HepG2 (cell line): ENCODE data around the gene FUT6. TPM values are rescaled to one million over a fixed set of nuclear protein-coding genes. Genes with fewer than 3 reads are reported as not detected.

ENCODE experiments used
- ATF1 ChIP-seq: IDR thresholded peaks from 2 replicates; pipeline ENCODE4 v1.6.1; 2016; ENCODE audit warnings: mild to moderate bottlenecking, control low read depth
- ATM ChIP-seq: fragments of 450-650 bp; IDR thresholded peaks from 2 replicates; pipeline ENCODE4 v1.7.1; 2017; ENCODE audit warnings: mild to moderate bottlenecking, borderline replicate concordance
- ETV6 ChIP-seq: sonication (generic); formaldehyde crosslinking; conservative IDR thresholded peaks from 2 replicates; pipeline ENCODE4 v1.4.0; 2020; ENCODE audit warnings: missing genetic modification reagents
- KAT8 ChIP-seq: IDR thresholded peaks from 2 replicates; pipeline ENCODE4 v1.6.1; 2016; ENCODE audit warnings: missing genetic modification reagents, missing compliant biosample characterization
- MIER2 ChIP-seq: IDR thresholded peaks from 2 replicates; pipeline ENCODE4 v1.6.1; 2016; ENCODE audit warnings: missing biosample characterization, missing genetic modification reagents
- SNRNP70 ChIP-seq: fragments of 200-400 bp; formaldehyde crosslinking; IDR thresholded peaks from 2 replicates; pipeline ENCODE4 v1.6.1; 2017; ENCODE audit warnings: mild to moderate bottlenecking, low read depth, low read length, moderate library complexity
- ZBTB42 ChIP-seq: sonication (generic); formaldehyde crosslinking; IDR thresholded peaks from 2 replicates; pipeline ENCODE4 v1.5.0; 2020; ENCODE audit warnings: mild to moderate bottlenecking, missing genetic modification reagents
- ZBTB7A ChIP-seq: sonication (generic); formaldehyde crosslinking; IDR thresholded peaks from 2 replicates; pipeline ENCODE4 v1.8.0; 2022; ENCODE audit warnings: mild to moderate bottlenecking, missing genetic modification reagents
- ZFP1 ChIP-seq: IDR thresholded peaks from 2 replicates; pipeline ENCODE4 v1.6.1; 2016
- ZFYVE20 ChIP-seq: sonication (generic); formaldehyde crosslinking; IDR thresholded peaks from 2 replicates; pipeline ENCODE4 v1.8.0; 2023; ENCODE audit warnings: low read depth, mild to moderate bottlenecking, moderate library complexity, missing genetic modification reagents, borderline replicate concordance
- ZNF205 ChIP-seq: IDR thresholded peaks from 2 replicates; pipeline ENCODE4 v1.6.1; 2018; ENCODE audit warnings: missing biosample characterization, missing genetic modification reagents
- ZNF234 ChIP-seq: sonication (generic); formaldehyde crosslinking; conservative IDR thresholded peaks from 2 replicates; pipeline ENCODE4 v1.5.1; 2020; ENCODE audit warnings: mild to moderate bottlenecking, missing genetic modification reagents
- ZNF292 ChIP-seq: sonication (generic); formaldehyde crosslinking; IDR thresholded peaks from 2 replicates; pipeline ENCODE4 v1.8.1; 2022; ENCODE audit warnings: mild to moderate bottlenecking, low read depth, missing genetic modification reagents, borderline replicate concordance
- ZNF788 ChIP-seq: sonication (generic); formaldehyde crosslinking; IDR thresholded peaks from 2 replicates; pipeline ENCODE4 v1.5.0; 2020; ENCODE audit warnings: mild to moderate bottlenecking, missing genetic modification reagents, borderline replicate concordance
- ZNF883 ChIP-seq: sonication (generic); formaldehyde crosslinking; IDR thresholded peaks from 2 replicates; pipeline ENCODE4 v1.5.1; 2020; ENCODE audit warnings: mild to moderate bottlenecking, missing genetic modification reagents; ENCODE audit errors: not compliant biosample characterization
- ZSCAN12 ChIP-seq: sonication (generic); formaldehyde crosslinking; IDR thresholded peaks from 2 replicates; pipeline ENCODE4 v1.9.0; 2021; ENCODE audit warnings: mild to moderate bottlenecking, missing genetic modification reagents
- polyA plus RNA-seq, 8 experiments: library from polyadenylated mRNA; depleted of rRNA in 3 of 8; stranded (reverse) in 7 of 8; unstranded in 1 of 8; fragments of >200 nt; fragmentation: Illumina TruSeq in 4 of 8; extraction: Trizol in 4 of 8; gene quantifications; 2 replicates each; pipeline versions ENCODE4 v1.2.1 to v1.2.3, GENCODE V29; 2011 to 2016; ENCODE audit warnings: low read depth in 4 of 8, missing spikeins in 1 of 8, mixed read lengths in 1 of 8; ENCODE audit not compliant: insufficient read depth in 1 of 8
- total RNA-seq, 5 experiments: library from RNA; depleted of rRNA; stranded (reverse); fragments of >200 nt; fragmentation: Illumina TruSeq; extraction: Trizol; gene quantifications; 2 replicates each; pipeline ENCODE4 v1.2.3, GENCODE V29; 2016; ENCODE audit warnings: low read depth in 1 of 5
- TF ChIP-seq, protein P1 (sequence below): sonication (generic); formaldehyde crosslinking; IDR thresholded peaks from 2 replicates; pipeline ENCODE4 v1.4.0; 2020; ENCODE audit warnings: missing genetic modification reagents, borderline replicate concordance
- TF ChIP-seq, protein P2 (sequence below): IDR thresholded peaks from 2 replicates; pipeline ENCODE4 v1.6.1; 2016; ENCODE audit warnings: low read depth, control low read depth
- TF ChIP-seq, protein P3 (sequence below): sonication (generic); formaldehyde crosslinking; IDR thresholded peaks from 2 replicates; pipeline ENCODE4 v1.5.1; 2020; ENCODE audit warnings: mild to moderate bottlenecking, missing genetic modification reagents, moderate library complexity

Gene FUT6
- total and polyA plus RNA-seq, 2 of the 13 experiments (the other 11 are each of a cell fraction or from before 2014, with no cell fraction given): 8.2 to 27.7 TPM

DNA sequence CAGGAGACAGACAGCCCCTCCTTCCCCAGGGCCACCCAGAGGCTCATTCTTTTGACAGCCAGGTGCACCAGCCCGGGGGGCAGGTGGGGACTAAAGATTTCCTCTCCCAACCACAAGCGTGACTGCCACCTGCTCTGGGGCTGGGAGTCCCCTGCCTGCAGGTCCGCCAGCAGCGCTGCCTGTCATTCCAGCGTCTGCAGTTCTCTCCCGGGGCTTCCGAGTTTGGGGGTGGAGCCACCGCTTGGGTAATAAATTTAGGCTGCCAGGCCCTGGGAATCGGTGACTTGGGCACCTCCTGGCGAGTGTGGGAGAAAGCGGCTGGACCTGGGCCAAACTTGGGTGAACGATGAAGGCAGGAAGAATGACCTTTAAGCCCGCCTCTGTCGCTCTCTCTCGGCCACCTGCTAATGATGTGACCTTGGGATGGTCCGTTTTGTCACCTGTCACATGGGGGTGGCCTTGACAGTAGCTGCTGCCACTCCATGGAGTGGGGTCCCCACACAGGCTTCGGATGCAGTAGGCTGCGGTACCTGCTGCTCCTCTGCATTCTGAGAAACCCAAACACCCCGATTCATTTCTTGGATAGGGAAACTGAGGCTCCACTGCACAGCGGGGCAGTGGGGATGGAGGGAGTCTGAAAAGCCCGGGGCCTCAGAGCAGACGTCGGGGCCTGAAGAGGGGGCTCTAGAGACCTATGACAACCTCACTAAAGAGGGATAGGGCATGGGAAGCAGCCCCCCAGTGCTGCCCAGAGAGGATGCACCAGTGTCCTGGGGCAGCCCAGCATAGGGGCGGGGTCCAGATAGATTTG lies 12.8 kb downstream of the FUT6 start (continued):
- no peak for TF ChIP-seq ZNF234 (CRISPR knock-in tag)
- no peak for TF ChIP-seq ATF1
- TF ChIP-seq SNRNP70: no peak
- TF ChIP-seq ETV6 (CRISPR knock-in tag): no peak
- no peak for TF ChIP-seq MIER2
- TF ChIP-seq, protein P1, sequence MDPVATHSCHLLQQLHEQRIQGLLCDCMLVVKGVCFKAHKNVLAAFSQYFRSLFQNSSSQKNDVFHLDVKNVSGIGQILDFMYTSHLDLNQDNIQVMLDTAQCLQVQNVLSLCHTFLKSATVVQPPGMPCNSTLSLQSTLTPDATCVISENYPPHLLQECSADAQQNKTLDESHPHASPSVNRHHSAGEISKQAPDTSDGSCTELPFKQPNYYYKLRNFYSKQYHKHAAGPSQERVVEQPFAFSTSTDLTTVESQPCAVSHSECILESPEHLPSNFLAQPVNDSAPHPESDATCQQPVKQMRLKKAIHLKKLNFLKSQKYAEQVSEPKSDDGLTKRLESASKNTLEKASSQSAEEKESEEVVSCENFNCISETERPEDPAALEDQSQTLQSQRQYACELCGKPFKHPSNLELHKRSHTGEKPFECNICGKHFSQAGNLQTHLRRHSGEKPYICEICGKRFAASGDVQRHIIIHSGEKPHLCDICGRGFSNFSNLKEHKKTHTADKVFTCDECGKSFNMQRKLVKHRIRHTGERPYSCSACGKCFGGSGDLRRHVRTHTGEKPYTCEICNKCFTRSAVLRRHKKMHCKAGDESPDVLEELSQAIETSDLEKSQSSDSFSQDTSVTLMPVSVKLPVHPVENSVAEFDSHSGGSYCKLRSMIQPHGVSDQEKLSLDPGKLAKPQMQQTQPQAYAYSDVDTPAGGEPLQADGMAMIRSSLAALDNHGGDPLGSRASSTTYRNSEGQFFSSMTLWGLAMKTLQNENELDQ (CRISPR knock-in tag): no peak
- TF ChIP-seq, protein P2, sequence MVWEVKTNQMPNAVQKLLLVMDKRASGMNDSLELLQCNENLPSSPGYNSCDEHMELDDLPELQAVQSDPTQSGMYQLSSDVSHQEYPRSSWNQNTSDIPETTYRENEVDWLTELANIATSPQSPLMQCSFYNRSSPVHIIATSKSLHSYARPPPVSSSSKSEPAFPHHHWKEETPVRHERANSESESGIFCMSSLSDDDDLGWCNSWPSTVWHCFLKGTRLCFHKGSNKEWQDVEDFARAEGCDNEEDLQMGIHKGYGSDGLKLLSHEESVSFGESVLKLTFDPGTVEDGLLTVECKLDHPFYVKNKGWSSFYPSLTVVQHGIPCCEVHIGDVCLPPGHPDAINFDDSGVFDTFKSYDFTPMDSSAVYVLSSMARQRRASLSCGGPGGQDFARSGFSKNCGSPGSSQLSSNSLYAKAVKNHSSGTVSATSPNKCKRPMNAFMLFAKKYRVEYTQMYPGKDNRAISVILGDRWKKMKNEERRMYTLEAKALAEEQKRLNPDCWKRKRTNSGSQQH (CRISPR knock-in tag): peak; percentile 35; the same call in 1 of the 2 replicates
- TF ChIP-seq ZSCAN12: no peak
- TF ChIP-seq ZFP1 (CRISPR knock-in tag): no peak
- peak; percentile 54 for TF ChIP-seq ZNF292 (CRISPR knock-in tag)
- no peak; the same call in 1 of the 2 replicates for TF ChIP-seq KAT8
- peak; percentile 44 for TF ChIP-seq ZNF883 (CRISPR knock-in tag)
- TF ChIP-seq ZNF788 (CRISPR knock-in tag): peak; percentile 71; the same call in 1 of the 2 replicates
- TF ChIP-seq, protein P3, sequence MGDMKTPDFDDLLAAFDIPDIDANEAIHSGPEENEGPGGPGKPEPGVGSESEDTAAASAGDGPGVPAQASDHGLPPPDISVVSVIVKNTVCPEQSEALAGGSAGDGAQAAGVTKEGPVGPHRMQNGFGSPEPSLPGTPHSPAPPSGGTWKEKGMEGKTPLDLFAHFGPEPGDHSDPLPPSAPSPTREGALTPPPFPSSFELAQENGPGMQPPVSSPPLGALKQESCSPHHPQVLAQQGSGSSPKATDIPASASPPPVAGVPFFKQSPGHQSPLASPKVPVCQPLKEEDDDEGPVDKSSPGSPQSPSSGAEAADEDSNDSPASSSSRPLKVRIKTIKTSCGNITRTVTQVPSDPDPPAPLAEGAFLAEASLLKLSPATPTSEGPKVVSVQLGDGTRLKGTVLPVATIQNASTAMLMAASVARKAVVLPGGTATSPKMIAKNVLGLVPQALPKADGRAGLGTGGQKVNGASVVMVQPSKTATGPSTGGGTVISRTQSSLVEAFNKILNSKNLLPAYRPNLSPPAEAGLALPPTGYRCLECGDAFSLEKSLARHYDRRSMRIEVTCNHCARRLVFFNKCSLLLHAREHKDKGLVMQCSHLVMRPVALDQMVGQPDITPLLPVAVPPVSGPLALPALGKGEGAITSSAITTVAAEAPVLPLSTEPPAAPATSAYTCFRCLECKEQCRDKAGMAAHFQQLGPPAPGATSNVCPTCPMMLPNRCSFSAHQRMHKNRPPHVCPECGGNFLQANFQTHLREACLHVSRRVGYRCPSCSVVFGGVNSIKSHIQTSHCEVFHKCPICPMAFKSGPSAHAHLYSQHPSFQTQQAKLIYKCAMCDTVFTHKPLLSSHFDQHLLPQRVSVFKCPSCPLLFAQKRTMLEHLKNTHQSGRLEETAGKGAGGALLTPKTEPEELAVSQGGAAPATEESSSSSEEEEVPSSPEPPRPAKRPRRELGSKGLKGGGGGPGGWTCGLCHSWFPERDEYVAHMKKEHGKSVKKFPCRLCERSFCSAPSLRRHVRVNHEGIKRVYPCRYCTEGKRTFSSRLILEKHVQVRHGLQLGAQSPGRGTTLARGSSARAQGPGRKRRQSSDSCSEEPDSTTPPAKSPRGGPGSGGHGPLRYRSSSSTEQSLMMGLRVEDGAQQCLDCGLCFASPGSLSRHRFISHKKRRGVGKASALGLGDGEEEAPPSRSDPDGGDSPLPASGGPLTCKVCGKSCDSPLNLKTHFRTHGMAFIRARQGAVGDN (CRISPR knock-in tag): peak; percentile 95
- TF ChIP-seq ZNF205 (CRISPR knock-in tag): no peak; the same call in 1 of the 2 replicates
- TF ChIP-seq ATM: no peak
- TF ChIP-seq ZFYVE20: no peak
- peak; percentile 74 for TF ChIP-seq ZBTB7A (CRISPR knock-in tag)
- TF ChIP-seq ZBTB42 (CRISPR knock-in tag): no peak
